PFSK-1 (cell line): ENCODE data around the gene LRCOL1.

ENCODE experiments used
- FOXP2 ChIP-seq: optimal IDR thresholded peaks from 2 replicates; pipeline ENCODE3; 2011; ENCODE audit warnings: borderline replicate concordance, control low read depth, inconsistent platforms; ENCODE audit not compliant: insufficient read depth; ENCODE audit errors: extremely low read length, extremely low read depth
- POLR2AphosphoS5 ChIP-seq: IDR thresholded peaks from 2 replicates; pipeline ENCODE4 v1.6.1; 2012; ENCODE audit warnings: low read depth, mild to moderate bottlenecking, control low read depth, low read length, moderate library complexity
- REST ChIP-seq, 2 experiments: IDR thresholded peaks; 2 replicates each; pipeline versions ENCODE4 v1.6.1 to v1.8.0; 2011 to 2012; ENCODE audit warnings: low read depth in 2 of 2, low read length in 2 of 2, control low read depth in 1 of 2, inconsistent platforms in 1 of 2, mild to moderate bottlenecking in 1 of 2, moderate library complexity in 1 of 2; ENCODE audit not compliant: insufficient read depth in 1 of 2
- SIN3A ChIP-seq: IDR thresholded peaks from 2 replicates; pipeline ENCODE4 v1.6.1; 2012; ENCODE audit warnings: mild to moderate bottlenecking, low read length, moderate library complexity, borderline replicate concordance; ENCODE audit not compliant: insufficient read depth
- TAF1 ChIP-seq: IDR thresholded peaks from 2 replicates; pipeline ENCODE4 v1.6.1; 2012; ENCODE audit warnings: low read length, control low read depth, borderline replicate concordance; ENCODE audit not compliant: insufficient read depth

Gene LRCOL1

GRCh38 chr12:132582582-132583410, 27.6 kb downstream of the LRCOL1 start:
- TF ChIP-seq FOXP2 (no peak), REST (IDR thresholded peaks at IDR 0.05; ENCODE audit: insufficient read depth in 1 of 2, low read depth in 2 of 2, low read length in 2 of 2) (no peak), TAF1 (no peak), SIN3A (no peak), POLR2AphosphoS5 (no peak)

- TF ChIP-seq POLR2AphosphoS5: no peak
These were observed 28.3 kb downstream of the LRCOL1 start for GRCh38 chr12:132582058-132582420.

GRCh38 chr12:132581348-132582057, 28.9 kb downstream of the LRCOL1 start:
- TF ChIP-seq SIN3A (no peak), REST (IDR thresholded peaks at IDR 0.05; ENCODE audit: insufficient read depth in 1 of 2, low read depth in 2 of 2, low read length in 2 of 2) (no peak), FOXP2 (no peak), TAF1 (no peak), POLR2AphosphoS5 (no peak)

- no peak for TF ChIP-seq REST (IDR thresholded peaks at IDR 0.05; ENCODE audit: insufficient read depth in 1 of 2, low read depth in 2 of 2, low read length in 2 of 2)
- TF ChIP-seq TAF1: no peak
- TF ChIP-seq FOXP2: no peak
- no peak for TF ChIP-seq POLR2AphosphoS5
- TF ChIP-seq SIN3A: no peak
These were observed 29.6 kb downstream of the LRCOL1 start for GRCh38 chr12:132580701-132581292.

GRCh38 chr12:132579744-132580143, 30.6 kb downstream of the LRCOL1 start:
- TF ChIP-seq SIN3A (no peak), FOXP2 (no peak), POLR2AphosphoS5 (no peak), TAF1 (no peak), REST (IDR thresholded peaks at IDR 0.05; ENCODE audit: insufficient read depth in 1 of 2, low read depth in 2 of 2, low read length in 2 of 2) (no peak)
